HCT116 (cell line): ENCODE results near the gene SND1. TPM values are rescaled to one million over a fixed set of nuclear protein-coding genes. Genes with fewer than 3 reads are reported as not detected.

Source experiments
- ATAC-seq: fragments of 200-7000 bp; cut with Tn5 transposase; 2 replicates; pipeline ENCODE4 v1.9.1; 2020; ENCODE audit warnings: mild to moderate bottlenecking, moderate library complexity
- BruUV-seq: library from RNA; stranded (reverse); fragments of 400-500 nt; replicated peaks from 2 replicates; lab custom pipeline; 2021; lab: Mats Ljungman, UMichigan
- CTCF ChIA-PET: fragments of 300-600 bp; sonication (Branson Sonifier 250); formaldehyde crosslinking; loops from one replicate; lab custom pipeline; 2021; ENCODE audit warnings: antibody characterized with exemption; lab: Charles Lee
- POLR2A ChIA-PET: fragments of 300-600, 350-600 bp; sonication (Branson Sonifier 250); formaldehyde crosslinking; loops from one replicate; lab custom pipeline; 2021; ENCODE audit warnings: antibody characterized with exemption; lab: Charles Lee
- RAD21 ChIA-PET, 2 experiments: fragments of 300-600 bp; sonication (Branson Sonifier 250); formaldehyde crosslinking; loops; one replicate each; lab custom pipeline; 2023; ENCODE audit warnings: low total read pairs in 2 of 2; ENCODE audit not compliant: uncharacterized antibody in 2 of 2, unreplicated experiment in 2 of 2, low non-redundant PET in 1 of 2; lab: Charles Lee
- DNase-seq: peaks from one replicate; pipeline ENCODE4 v3.0.0-alpha.2; 2010; ENCODE audit warnings: low read depth, low spot score
- H2AFZ ChIP-seq: fragments of 200-600 bp; shearing (Covaris generic), sonication (generic); 2 replicates; pipeline ENCODE4 v1.6.1; 2017; ENCODE audit warnings: low read depth, mixed run types, mixed read lengths, antibody characterized with exemption, low read length; ENCODE audit not compliant: poor library complexity, severe bottlenecking
- H3K27ac ChIP-seq: 2 replicates; pipeline ENCODE4 v1.5.1; 2012; ENCODE audit warnings: low read depth, low read length
- H3K27me3 ChIP-seq: fragments of 200-600 bp; sonication (generic); 2 replicates; pipeline ENCODE4 v1.6.1; 2016; ENCODE audit warnings: mixed run types, low read length, mixed read lengths; ENCODE audit not compliant: insufficient read depth
- H3K36me3 ChIP-seq, 2 experiments: fragments of 200-500 bp in 1 of 2; fragments of 200-600 bp in 1 of 2; sonication (Bioruptor generic) in 1 of 2; sonication (generic) in 1 of 2; 2 replicates each; pipeline versions ENCODE4 v1.5.1 to v1.6.1; 2014 to 2016; ENCODE audit warnings: low read length in 2 of 2, inconsistent platforms in 1 of 2, mixed read lengths in 1 of 2, mixed run types in 1 of 2; ENCODE audit not compliant: insufficient read depth in 2 of 2, control insufficient read depth in 1 of 2
- H3K4me1 ChIP-seq, 2 experiments: fragments of 200-600 bp in 1 of 2; sonication (generic) in 1 of 2; 2 replicates each; pipeline versions ENCODE4 v1.5.1 to v1.6.1; 2012 to 2017; ENCODE audit warnings: low read length in 2 of 2, inconsistent platforms in 1 of 2, mild to moderate bottlenecking in 1 of 2, mixed read lengths in 1 of 2, mixed run types in 1 of 2, moderate library complexity in 1 of 2; ENCODE audit not compliant: insufficient read depth in 2 of 2, control insufficient read depth in 1 of 2
- H3K4me2 ChIP-seq: fragments of 200-600 bp; sonication (generic); 2 replicates; pipeline ENCODE4 v1.6.1; 2017; ENCODE audit warnings: mixed run types, low read length, mixed read lengths
- H3K4me3 ChIP-seq, 2 experiments: fragments of 200-600 bp in 1 of 2; sonication (generic) in 1 of 2; replicated peaks in 1 of 2; 2 replicates each; pipeline ENCODE4 v1.5.1; 2011 to 2016; ENCODE audit warnings: low read length in 2 of 2, control low read depth in 1 of 2, low read depth in 1 of 2, mild to moderate bottlenecking in 1 of 2, mixed read lengths in 1 of 2, mixed run types in 1 of 2
- H3K79me2 ChIP-seq: fragments of 200-600 bp; sonication (generic); 2 replicates; pipeline ENCODE4 v1.6.1; 2017; ENCODE audit warnings: mild to moderate bottlenecking, mixed run types, low read length, moderate library complexity, mixed read lengths; ENCODE audit not compliant: insufficient read depth
- H3K9ac ChIP-seq: fragments of 200-600 bp; sonication (generic); 2 replicates; pipeline ENCODE4 v1.6.1; 2016; ENCODE audit warnings: low read length, mixed read lengths
- H3K9me2 ChIP-seq: fragments of 200-600 bp; sonication (generic), shearing (Covaris generic); 2 replicates; pipeline ENCODE4 v1.6.1; 2017; ENCODE audit warnings: mixed run types, mild to moderate bottlenecking, moderate library complexity; ENCODE audit not compliant: insufficient read depth
- H3K9me3 ChIP-seq, 2 experiments: fragments of 200-500 bp in 1 of 2; fragments of 200-600 bp in 1 of 2; sonication (Bioruptor generic) in 1 of 2; sonication (generic) in 1 of 2; 2 replicates each; pipeline ENCODE4 v1.6.1; 2014 to 2017; ENCODE audit warnings: low read length in 2 of 2, mixed read lengths in 2 of 2, inconsistent platforms in 1 of 2, low read depth in 1 of 2, mild to moderate bottlenecking in 1 of 2, mixed run types in 1 of 2, moderate library complexity in 1 of 2; ENCODE audit not compliant: control insufficient read depth in 1 of 2, insufficient read depth in 1 of 2
- H4K20me1 ChIP-seq: fragments of 200-600 bp; sonication (generic), shearing (Covaris generic); 2 replicates; pipeline ENCODE4 v1.6.1; 2017; ENCODE audit warnings: mixed run types, mild to moderate bottlenecking, moderate library complexity; ENCODE audit not compliant: insufficient read depth
- ATF3 ChIP-seq: IDR thresholded peaks from 2 replicates; pipeline ENCODE4 v1.6.1; 2012
- EZH2 ChIP-seq: fragments of 200-600 bp; sonication (generic); IDR thresholded peaks from 2 replicates; pipeline ENCODE4 v1.6.1; 2017; ENCODE audit warnings: antibody characterized with exemption, mixed run types
- JUND ChIP-seq: IDR thresholded peaks from 2 replicates; pipeline ENCODE4 v1.6.1; 2012
- MAX ChIP-seq: IDR thresholded peaks from 2 replicates; pipeline ENCODE4 v1.6.1; 2012
- SP1 ChIP-seq: IDR thresholded peaks from 2 replicates; pipeline ENCODE4 v1.6.1; 2012; ENCODE audit warnings: low read depth
- intact Hi-C: fragments of 100-400 bp; cut with micrococcal nuclease; formaldehyde crosslinking; loops from 2 replicates; pipeline ENCODE4 v1.10.0; 2022
- total RNA-seq: library from RNA; stranded (reverse); gene quantifications from one replicate; pipeline ENCODE4 v1.2.1, GENCODE V29; 2021; ENCODE audit not compliant: unreplicated experiment

SND1 gene
- total RNA-seq, 1 experiment from 2014 or later = 169 TPM

- no peak overlapping the region for H3K4me3 ChIP-seq
- BruUV-seq = no TSS peak
- ATAC-seq (no peak), DNase-seq (no peak)
- H3K79me2 ChIP-seq = peaks cover 90% of the 10 kb centered on the region
- H3K36me3 ChIP-seq = peaks cover 47 to 93% of the 10 kb centered on the region in 2 experiments
- ChIA-PET RAD21 (interaction anchor here in 1 of 2 experiments (0.6 kb wide), 1 partner anchor 510 kb away, joined by 3 read pairs; no protein-coding TSS in a partner anchor), CTCF (no interaction called here), POLR2A (no interaction called here)
- H3K9me2 ChIP-seq = no peaks in the 10 kb centered on the region
- no peak for TF ChIP-seq SP1
- no peak for TF ChIP-seq JUND
- no peak for TF ChIP-seq ATF3
- TF ChIP-seq MAX = no peak
- peaks cover 16% of the 10 kb centered on the region; the same call in 1 of the 2 replicates for H4K20me1 ChIP-seq
- H3K4me1 ChIP-seq = no peaks in the 10 kb centered on the region
- no peak overlapping the region for H2AFZ ChIP-seq
- no peak overlapping the region for H3K9ac ChIP-seq
- H3K9me3 ChIP-seq = no peaks in the 10 kb centered on the region
- no peak overlapping the region for H3K27ac ChIP-seq
- intact Hi-C loops = loop anchor here (1.0 to 10.0 kb wide), 2 partner anchors 298 to 325 kb away; no protein-coding TSS in a partner anchor
- H3K4me2 ChIP-seq = no peak overlapping the region
- no peaks in the 10 kb centered on the region for H3K27me3 ChIP-seq
These were observed 47.9 kb downstream of the SND1 start for GRCh38 chr7:127699853-127700252.

GRCh38 chr7:127702052-127702652, 50.2 kb downstream of the SND1 start:
- peaks cover 48 to 90% of the 10 kb centered on the region in 2 experiments for H3K36me3 ChIP-seq
- peaks cover 78% of the 10 kb centered on the region for H3K79me2 ChIP-seq
- no peak for DNase-seq
- no peaks in the 10 kb centered on the region for H3K9me3 ChIP-seq
- no peak overlapping the region for H2AFZ ChIP-seq
- intact Hi-C loops = loop anchor here (10.0 kb wide), 1 partner anchor 323 kb away; no protein-coding TSS in a partner anchor
- ChIA-PET CTCF (no interaction called here), RAD21 (no interaction called here), POLR2A (no interaction called here)
- H3K9me2 ChIP-seq = no peaks in the 10 kb centered on the region
- no peak overlapping the region for H3K4me2 ChIP-seq
- no peak for TF ChIP-seq EZH2
- H3K27me3 ChIP-seq = no peaks in the 10 kb centered on the region
- H3K4me3 ChIP-seq = no peak overlapping the region
- no peak for ATAC-seq
- no TSS peak for BruUV-seq
- peaks cover 17% of the 10 kb centered on the region for H4K20me1 ChIP-seq
- no peak overlapping the region for H3K27ac ChIP-seq
- H3K4me1 ChIP-seq = peaks cover 0 to 1% of the 10 kb centered on the region in 2 experiments; a peak in 1 of 4 replicates
- H3K9ac ChIP-seq = no peak overlapping the region
